OCI-LY1 (cell line): Measurements from ENCODE around the gene CKAP2L.

ENCODE experiments used
- EZH2 ChIP-seq: fragments of 200-600 bp; sonication (generic), shearing (Covaris generic); IDR thresholded peaks from 2 replicates; pipeline ENCODE4 v1.8.0; 2017; ENCODE audit warnings: borderline replicate concordance, mixed run types, mild to moderate bottlenecking, antibody characterized with exemption, low read length, moderate library complexity, mixed read lengths
- TF ChIP-seq, protein P1 (sequence below): fragments of 200-600 bp; sonication (generic), shearing (Covaris generic); IDR thresholded peaks from 2 replicates; pipeline ENCODE4 v1.5.1; 2017; ENCODE audit warnings: mild to moderate bottlenecking, antibody characterized with exemption, low read length, moderate library complexity, mixed read lengths

DNA sequence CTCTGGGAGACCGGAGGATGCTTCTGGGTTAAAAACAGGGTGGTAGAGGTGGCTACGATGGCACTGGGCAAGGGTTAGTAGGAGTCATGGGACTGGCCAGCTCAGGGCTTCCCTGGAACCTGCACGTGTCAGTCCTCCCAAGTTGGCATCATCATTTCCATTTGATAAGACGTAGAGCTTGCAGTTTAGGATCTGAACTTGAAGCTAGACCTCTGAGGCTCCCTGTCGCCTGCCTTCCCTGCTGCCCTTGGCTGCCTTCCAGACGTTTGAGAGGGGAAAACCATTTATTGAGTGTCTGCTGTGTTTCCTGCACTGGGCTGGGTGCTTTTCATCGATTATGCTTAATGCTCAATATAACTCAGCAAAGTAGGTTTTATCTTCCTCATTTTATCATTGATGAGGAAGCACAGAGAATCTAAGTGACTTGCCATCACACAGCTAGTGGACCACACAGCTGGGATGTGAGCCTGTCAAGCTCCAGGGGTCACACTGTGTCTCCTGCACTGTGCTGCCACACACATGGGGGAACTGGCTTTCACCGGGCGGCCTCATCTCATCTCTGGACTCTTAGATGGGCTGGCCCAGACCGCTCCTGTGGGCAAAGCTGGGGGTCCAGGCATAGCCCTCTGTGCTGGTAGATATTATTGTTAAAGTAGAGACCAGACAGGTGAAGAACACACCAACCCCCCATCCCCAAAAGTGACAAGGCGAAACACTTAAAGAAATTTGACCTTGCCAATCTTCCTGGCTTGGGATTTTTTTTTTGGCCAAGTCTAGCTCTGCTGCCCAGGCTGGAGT is 35.8 kb downstream of the CKAP2L start:
- TF ChIP-seq EZH2 = no peak
- TF ChIP-seq, protein P1, sequence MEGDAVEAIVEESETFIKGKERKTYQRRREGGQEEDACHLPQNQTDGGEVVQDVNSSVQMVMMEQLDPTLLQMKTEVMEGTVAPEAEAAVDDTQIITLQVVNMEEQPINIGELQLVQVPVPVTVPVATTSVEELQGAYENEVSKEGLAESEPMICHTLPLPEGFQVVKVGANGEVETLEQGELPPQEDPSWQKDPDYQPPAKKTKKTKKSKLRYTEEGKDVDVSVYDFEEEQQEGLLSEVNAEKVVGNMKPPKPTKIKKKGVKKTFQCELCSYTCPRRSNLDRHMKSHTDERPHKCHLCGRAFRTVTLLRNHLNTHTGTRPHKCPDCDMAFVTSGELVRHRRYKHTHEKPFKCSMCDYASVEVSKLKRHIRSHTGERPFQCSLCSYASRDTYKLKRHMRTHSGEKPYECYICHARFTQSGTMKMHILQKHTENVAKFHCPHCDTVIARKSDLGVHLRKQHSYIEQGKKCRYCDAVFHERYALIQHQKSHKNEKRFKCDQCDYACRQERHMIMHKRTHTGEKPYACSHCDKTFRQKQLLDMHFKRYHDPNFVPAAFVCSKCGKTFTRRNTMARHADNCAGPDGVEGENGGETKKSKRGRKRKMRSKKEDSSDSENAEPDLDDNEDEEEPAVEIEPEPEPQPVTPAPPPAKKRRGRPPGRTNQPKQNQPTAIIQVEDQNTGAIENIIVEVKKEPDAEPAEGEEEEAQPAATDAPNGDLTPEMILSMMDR = no peak
